Muscle layer of colon (tissue), 2 donors: Measurements from ENCODE around the gene PTPN14.
"Not testable (repeated sequence)": the region's sequence is repeated elsewhere in the genome, so short reads cannot be mapped to it uniquely, and the experiment has no call there.

Experiments used
- H3K27ac ChIP-seq: one replicate; pipeline ENCODE4 v1.7.0; 2013; ENCODE audit warnings: low read depth, mild to moderate bottlenecking, low read length, moderate library complexity
- H3K27me3 ChIP-seq, 2 donors: one replicate each; pipeline ENCODE4 v1.7.0; 2013; ENCODE audit warnings: low read length in 2 of 2, mild to moderate bottlenecking in 2 of 2; ENCODE audit not compliant: insufficient read depth in 2 of 2, control insufficient read depth in 1 of 2
- H3K36me3 ChIP-seq: one replicate; pipeline ENCODE4 v1.7.0; 2013; ENCODE audit warnings: mild to moderate bottlenecking, low read length; ENCODE audit not compliant: insufficient read depth
- H3K4me1 ChIP-seq: one replicate; pipeline ENCODE4 v1.7.0; 2013; ENCODE audit warnings: mild to moderate bottlenecking, low read length; ENCODE audit not compliant: insufficient read depth
- H3K4me3 ChIP-seq, 2 donors: one replicate each; pipeline ENCODE4 v1.7.0; 2013; ENCODE audit warnings: low read length in 2 of 2, low read depth in 1 of 2, mild to moderate bottlenecking in 1 of 2, moderate library complexity in 1 of 2
- H3K9ac ChIP-seq: one replicate; pipeline ENCODE4 v1.7.0; 2013; ENCODE audit warnings: low read length
- H3K9me3 ChIP-seq: one replicate; pipeline ENCODE4 v1.7.0; 2013; ENCODE audit warnings: mild to moderate bottlenecking, low read length
- donor health status: abdominal sarcoma.
- donor health status: Adenocarcinoma of cecum.

Gene PTPN14

DNA sequence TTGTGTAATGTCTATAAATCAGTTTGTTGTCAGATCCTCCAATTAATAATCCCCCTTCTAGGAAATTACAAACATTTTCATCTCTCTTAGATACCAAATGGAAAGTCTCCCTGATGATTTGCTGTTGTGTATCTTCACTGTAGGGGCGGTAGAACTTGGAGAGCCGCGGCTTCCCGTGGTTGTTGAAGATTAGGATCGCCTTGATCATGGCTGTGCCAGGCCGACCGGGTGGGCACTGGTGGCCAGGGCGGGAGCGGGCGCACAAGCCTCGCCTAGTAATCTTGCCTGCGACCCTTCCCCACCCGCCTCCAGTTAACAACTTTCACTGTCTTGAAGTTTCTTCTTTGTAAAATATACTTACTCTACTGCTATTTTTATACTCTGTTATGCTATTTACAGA, 68.2 kb downstream of the PTPN14 start:
- not testable (repeated sequence) for H3K27ac ChIP-seq, H3K9me3 ChIP-seq, H3K4me1 ChIP-seq, H3K4me3 ChIP-seq, H3K9ac ChIP-seq, H3K27me3 ChIP-seq, H3K36me3 ChIP-seq

DNA sequence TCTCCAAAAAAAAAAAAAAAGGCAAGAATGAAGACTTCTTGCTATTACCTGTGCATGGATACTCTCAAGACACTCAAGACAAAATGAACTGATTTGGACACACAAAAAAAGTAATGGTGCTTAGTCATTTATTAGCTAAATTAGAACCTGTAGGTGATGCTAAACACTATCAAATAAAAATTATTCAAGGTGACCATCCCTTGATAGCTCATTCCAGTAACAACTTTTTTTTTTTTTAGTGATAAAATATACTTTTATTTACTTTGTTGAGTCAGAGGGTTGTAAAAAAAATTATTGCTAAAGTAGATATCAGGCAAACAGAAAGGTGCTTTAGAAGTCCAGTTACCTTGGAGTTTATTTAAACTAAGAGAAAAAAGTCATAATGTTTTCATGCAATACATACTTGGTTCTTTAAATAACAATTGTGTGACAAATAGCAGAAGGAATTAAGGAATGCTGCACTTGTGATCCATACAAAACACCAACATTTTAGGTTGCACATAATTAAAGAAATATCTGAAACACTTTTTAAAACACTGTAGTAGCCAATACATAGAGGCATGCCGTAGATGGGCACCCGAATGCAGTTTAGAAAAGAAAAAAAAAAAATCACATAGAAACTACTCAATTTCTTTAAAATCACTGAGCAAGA, 69.3 kb downstream of the PTPN14 start:
- H3K4me3 ChIP-seq, H3K9me3 ChIP-seq, H3K9ac ChIP-seq, H3K36me3 ChIP-seq, H3K27ac ChIP-seq, H3K27me3 ChIP-seq: not testable (repeated sequence)
- H3K4me1 ChIP-seq = peaks cover 12% of the 10 kb centered on the region

DNA sequence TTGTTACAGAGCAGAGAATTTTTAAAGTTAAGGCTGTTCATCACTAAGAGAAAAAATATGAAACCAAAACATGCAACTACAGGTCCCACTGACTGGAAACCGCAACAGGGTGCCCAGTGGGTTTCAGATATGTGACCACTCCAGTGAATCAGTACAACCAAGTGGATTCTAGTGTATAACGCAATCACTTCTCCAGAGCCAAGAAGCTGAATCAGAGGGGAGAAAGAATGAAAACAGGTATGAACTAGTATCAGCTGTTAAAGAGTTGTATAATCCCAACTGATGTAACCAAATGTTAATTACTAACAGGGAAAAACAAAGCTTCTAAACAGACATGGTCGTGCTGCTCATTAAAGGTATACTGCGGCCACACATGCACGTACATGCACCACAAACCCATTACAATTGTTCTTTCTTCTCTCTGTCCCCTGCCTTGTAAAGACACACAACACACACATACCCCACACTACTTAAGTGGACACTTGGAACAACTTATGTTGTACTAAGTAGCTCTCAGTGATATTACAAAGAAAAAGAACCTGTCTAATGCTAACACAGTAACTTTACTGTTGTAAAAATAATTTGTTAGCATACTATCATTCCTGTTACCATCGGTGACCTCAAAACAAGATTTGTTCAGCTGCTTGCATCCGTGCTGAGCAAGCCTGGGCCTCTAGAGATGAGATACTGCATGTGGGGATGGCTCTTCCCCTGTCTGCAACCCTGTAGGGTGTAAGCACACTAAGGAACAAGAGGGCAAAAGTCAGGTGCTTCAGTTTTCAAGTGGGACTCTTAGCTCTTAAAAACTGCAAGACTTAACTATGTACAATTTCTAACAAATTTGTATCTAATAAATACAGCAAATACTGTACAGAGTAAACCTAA, 74.2 kb downstream of the PTPN14 start:
- no peak overlapping the region for H3K9ac ChIP-seq
- no peak overlapping the region for H3K27ac ChIP-seq
- peaks cover 25% of the 10 kb centered on the region for H3K4me1 ChIP-seq
- no peaks in the 10 kb centered on the region for H3K27me3 ChIP-seq
- H3K9me3 ChIP-seq = no peaks in the 10 kb centered on the region
- H3K36me3 ChIP-seq = no peaks in the 10 kb centered on the region
- no peak overlapping the region for H3K4me3 ChIP-seq

DNA sequence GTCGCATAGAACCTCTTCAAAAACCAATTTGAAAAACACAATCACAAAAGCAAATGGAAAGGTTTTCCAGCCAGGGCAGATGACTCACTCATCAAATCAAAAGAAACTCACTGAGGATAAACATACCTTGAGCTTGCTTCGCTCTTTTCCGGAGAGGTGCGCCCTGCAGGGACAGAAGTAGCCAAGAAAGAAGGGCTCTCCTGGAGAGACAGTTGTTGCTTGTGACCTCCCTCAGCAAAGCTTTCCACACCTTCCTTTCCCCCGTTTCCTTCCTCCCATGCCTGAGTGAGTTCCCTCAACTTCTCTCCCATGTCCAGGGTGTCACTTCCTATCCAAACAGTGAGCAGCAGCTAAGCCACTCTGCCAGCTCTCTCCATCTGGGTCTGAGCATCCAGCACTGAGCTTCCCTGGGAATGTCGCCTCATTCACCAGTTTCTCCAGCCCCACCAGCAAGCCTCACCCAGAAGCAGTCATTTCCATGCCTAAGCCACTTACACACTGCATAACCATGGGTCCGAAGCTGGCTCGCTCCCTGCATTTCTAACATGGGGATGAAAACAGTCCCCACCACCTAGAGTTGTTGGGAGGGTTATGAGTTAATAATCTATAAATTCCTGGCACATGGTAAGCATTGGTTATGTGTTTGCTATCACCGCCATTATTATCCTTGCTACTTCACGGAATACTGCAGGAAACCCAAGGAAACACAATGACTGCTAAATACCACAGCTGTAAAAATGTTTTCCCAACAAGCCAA, 75.0 kb downstream of the PTPN14 start:
- no peaks in the 10 kb centered on the region for H3K27me3 ChIP-seq
- H3K36me3 ChIP-seq = no peaks in the 10 kb centered on the region
- H3K4me3 ChIP-seq = no peak overlapping the region
- H3K27ac ChIP-seq = no peak overlapping the region
- no peaks in the 10 kb centered on the region for H3K9me3 ChIP-seq
- no peak overlapping the region for H3K9ac ChIP-seq
- peaks cover 25% of the 10 kb centered on the region for H3K4me1 ChIP-seq

DNA sequence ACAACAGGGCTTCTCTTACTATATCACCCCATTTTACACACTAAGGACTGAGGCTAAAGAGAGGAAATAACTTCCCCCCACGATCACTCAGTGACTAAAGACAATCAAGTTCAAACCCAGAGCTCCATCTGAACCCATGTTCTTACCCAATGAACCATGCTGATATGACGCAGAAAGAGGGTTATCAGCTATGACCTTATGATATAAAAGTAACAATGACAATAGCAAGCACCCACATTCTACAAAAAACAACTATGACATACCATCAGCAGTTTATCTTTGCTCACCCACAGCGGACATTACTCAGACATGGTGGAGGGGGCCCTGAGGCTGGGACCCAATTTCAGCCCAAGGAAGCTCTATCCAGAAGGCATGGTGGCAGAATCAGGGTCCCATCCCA, 75.7 kb downstream of the PTPN14 start:
- no peaks in the 10 kb centered on the region for H3K9me3 ChIP-seq
- no peaks in the 10 kb centered on the region for H3K36me3 ChIP-seq
- H3K9ac ChIP-seq = no peak overlapping the region
- no peaks in the 10 kb centered on the region for H3K27me3 ChIP-seq
- no peak overlapping the region for H3K4me3 ChIP-seq
- no peak overlapping the region for H3K27ac ChIP-seq
- peaks cover 25% of the 10 kb centered on the region for H3K4me1 ChIP-seq

DNA sequence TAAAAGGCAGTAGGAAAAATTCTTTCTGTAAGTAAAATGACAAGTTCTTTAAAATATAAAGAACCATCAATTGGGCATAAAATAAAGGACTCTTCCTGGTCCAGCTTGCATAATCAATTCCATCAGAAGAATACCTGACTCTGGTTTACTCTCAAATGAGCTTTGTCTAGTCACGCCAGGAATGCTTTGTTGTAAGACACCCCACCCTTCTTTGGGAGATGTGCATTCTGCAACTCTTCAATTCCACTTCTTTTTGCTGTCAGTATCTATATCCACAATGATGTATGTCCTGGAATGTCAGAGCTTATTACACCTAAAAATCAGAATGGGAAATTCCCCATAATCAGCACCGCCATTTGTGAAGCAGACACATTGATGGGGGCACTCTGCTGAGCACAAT, 76.1 kb downstream of the PTPN14 start:
- no peak overlapping the region for H3K27ac ChIP-seq
- peaks cover 25% of the 10 kb centered on the region for H3K4me1 ChIP-seq
- H3K9ac ChIP-seq = no peak overlapping the region
- no peak overlapping the region for H3K4me3 ChIP-seq
- H3K27me3 ChIP-seq = no peaks in the 10 kb centered on the region
- H3K36me3 ChIP-seq = no peaks in the 10 kb centered on the region
- no peaks in the 10 kb centered on the region for H3K9me3 ChIP-seq

DNA sequence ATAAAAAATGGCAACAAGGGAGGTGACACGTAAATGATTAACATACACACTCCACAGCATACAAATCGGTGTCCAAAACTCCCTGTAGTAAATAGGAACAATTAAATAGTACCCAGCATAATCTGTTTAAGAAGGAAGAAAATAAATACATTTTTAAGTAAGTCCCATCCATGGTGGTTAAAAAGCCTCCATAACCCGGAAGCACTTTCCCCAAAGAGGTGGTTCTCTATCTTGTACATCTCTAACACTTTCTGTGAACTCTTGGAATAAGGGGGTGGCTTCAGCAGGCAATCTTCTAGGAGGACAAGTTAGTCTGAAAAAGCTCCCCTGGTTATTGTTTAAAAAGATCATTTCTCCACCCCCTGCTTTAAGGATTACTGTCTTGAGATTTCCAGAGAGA, 76.9 kb downstream of the PTPN14 start:
- no peak overlapping the region for H3K4me3 ChIP-seq
- H3K9me3 ChIP-seq = no peaks in the 10 kb centered on the region
- no peak overlapping the region for H3K27ac ChIP-seq
- no peaks in the 10 kb centered on the region for H3K27me3 ChIP-seq
- H3K4me1 ChIP-seq = peaks cover 25% of the 10 kb centered on the region
- no peaks in the 10 kb centered on the region for H3K36me3 ChIP-seq
- no peak overlapping the region for H3K9ac ChIP-seq

DNA sequence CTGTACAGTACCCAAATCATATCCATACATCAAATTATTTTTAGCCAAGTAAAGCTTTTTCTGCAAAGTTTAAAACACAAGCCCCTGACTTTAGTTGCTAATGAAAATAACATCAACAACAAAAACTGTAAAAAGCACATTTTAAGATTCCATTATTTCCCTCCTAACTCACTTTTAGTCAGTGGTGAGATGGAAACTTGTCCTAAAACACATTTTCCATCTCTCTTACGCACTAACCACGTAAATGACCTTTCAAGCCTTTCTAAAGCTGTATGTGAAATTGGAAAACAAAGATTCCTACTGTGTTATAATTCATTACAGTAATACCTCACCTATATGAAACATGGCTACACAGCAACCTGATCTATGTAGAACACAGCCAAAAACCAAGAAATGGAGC, 77.5 kb downstream of the PTPN14 start:
- H3K4me3 ChIP-seq = no peak overlapping the region
- H3K27ac ChIP-seq = no peak overlapping the region
- no peaks in the 10 kb centered on the region for H3K36me3 ChIP-seq
- no peaks in the 10 kb centered on the region for H3K9me3 ChIP-seq
- H3K4me1 ChIP-seq = peaks cover 26% of the 10 kb centered on the region
- H3K9ac ChIP-seq = no peak overlapping the region
- H3K27me3 ChIP-seq = no peaks in the 10 kb centered on the region

DNA sequence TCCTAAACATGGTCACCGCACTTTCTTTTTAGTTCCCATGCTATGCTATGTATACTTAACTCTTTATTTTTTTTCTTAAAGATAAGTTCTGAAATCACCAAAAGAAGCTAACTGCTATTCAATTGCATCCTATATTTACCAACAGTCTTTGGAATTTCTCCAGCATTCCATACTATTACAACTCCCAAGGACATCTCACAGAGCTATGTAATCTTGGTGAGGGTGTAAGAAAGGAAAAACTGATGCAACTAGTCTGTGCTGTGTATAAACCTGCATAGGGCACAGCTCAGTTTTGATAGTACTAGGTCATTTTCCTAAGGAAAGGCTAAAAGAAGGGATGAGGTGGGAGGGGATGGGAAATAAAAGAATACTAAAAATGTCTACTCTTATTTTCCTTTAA, 78.0 kb downstream of the PTPN14 start:
- Histone ChIP-seq H3K27me3 (no peaks in the 10 kb centered on the region), H3K27ac (no peak overlapping the region), H3K9me3 (no peaks in the 10 kb centered on the region), H3K4me3 (no peak overlapping the region), H3K36me3 (no peaks in the 10 kb centered on the region), H3K4me1 (peaks cover 29% of the 10 kb centered on the region), H3K9ac (no peak overlapping the region)

DNA sequence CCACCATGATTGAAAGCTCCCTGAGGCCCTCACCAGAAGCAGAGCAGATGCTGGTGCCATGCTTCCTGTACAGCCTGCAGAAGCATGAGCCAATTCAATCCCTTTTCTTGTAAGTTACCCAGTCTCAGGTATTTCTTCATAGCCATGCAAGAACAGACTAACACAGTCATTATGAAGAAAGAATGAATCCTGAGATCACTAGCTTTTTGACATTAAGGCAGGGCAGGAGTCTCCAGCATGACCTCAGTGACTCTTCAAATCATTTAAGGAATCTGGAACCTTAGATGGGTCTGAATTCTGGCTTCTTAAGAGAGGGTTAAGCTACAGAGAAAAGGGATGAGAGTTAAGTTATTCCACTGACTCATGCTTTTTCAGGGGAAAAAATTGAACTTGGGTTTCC, 79.0 kb downstream of the PTPN14 start:
- Histone ChIP-seq H3K4me1 (peaks cover 24% of the 10 kb centered on the region), H3K27ac (no peak overlapping the region), H3K9ac (no peak overlapping the region)

DNA sequence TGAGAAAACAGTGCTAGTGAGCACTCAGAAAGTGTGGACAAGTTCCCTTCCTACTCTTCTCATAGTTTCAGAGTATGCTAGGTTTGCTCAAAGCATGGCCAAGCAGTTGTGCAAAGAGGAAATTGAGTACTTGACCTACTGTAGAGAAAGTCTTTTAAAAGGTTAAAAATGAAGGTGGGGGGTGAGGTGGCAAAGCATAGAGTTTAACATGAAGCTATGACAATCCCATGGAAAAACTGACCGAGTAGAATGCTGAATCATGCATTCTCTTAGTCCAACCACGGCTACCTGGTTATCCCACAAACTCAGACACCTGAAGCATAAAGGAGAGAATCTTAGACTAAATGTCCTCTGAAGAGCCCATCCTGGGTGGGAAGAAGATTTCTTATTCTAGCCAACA, 79.9 kb downstream of the PTPN14 start:
- H3K4me1 ChIP-seq = peaks cover 23% of the 10 kb centered on the region
- no peak overlapping the region for H3K27ac ChIP-seq
- H3K9ac ChIP-seq = no peak overlapping the region

More for the DNA sequence above, 79.0 kb downstream of the PTPN14 start:
- H3K4me3 ChIP-seq = no peak overlapping the region
- H3K9me3 ChIP-seq = no peaks in the 10 kb centered on the region
- H3K36me3 ChIP-seq = no peaks in the 10 kb centered on the region
- no peaks in the 10 kb centered on the region for H3K27me3 ChIP-seq

More for the DNA sequence above, 79.9 kb downstream of the PTPN14 start:
- H3K36me3 ChIP-seq = no peaks in the 10 kb centered on the region
- H3K9me3 ChIP-seq = no peaks in the 10 kb centered on the region
- no peaks in the 10 kb centered on the region for H3K27me3 ChIP-seq
- no peak overlapping the region for H3K4me3 ChIP-seq
